Small intestine (tissue), 7 donors: ENCODE measurements around the gene PANK4. TPM values are rescaled to one million over a fixed set of nuclear protein-coding genes. Genes with fewer than 3 reads are reported as not detected.
A peak's percentile ranks its signal among the peaks of the same experiment; 100 is the strongest.

Experiments
- DNase-seq, 2 donors: peaks; one replicate each; pipeline versions ENCODE4 v3.0.0 to v3.0.0-alpha.2; 2013
- FAIRE-seq: peaks from 2 replicates; lab custom pipeline; 2012; peaks lifted over from hg19 to GRCh38; lab: Jason Lieb, UNC
- H3K27ac ChIP-seq, 3 donors: one replicate each; pipeline ENCODE4 v1.5.1; 2013; ENCODE audit warnings: low read length in 2 of 3, mild to moderate bottlenecking in 2 of 3, control low read depth in 1 of 3, inconsistent platforms in 1 of 3, low read depth in 1 of 3, moderate library complexity in 1 of 3
- H3K27me3 ChIP-seq, 3 donors: one replicate each; pipeline ENCODE4 v1.6.1; 2013; ENCODE audit warnings: low read length in 3 of 3, inconsistent platforms in 1 of 3; ENCODE audit not compliant: control insufficient read depth in 3 of 3, insufficient read depth in 3 of 3
- H3K36me3 ChIP-seq, 3 donors: one replicate each; pipeline ENCODE4 v1.6.1; 2013; ENCODE audit warnings: low read length in 3 of 3, inconsistent platforms in 1 of 3, low read depth in 1 of 3, mild to moderate bottlenecking in 1 of 3, moderate library complexity in 1 of 3; ENCODE audit not compliant: control insufficient read depth in 3 of 3, insufficient read depth in 2 of 3
- H3K4me1 ChIP-seq, 3 donors: one replicate each; pipeline ENCODE4 v1.6.1; 2013; ENCODE audit warnings: low read length in 2 of 3, inconsistent platforms in 1 of 3, low read depth in 1 of 3, mild to moderate bottlenecking in 1 of 3, moderate library complexity in 1 of 3; ENCODE audit not compliant: control insufficient read depth in 3 of 3, insufficient read depth in 2 of 3
- H3K4me3 ChIP-seq, 3 donors: one replicate each; pipeline ENCODE4 v1.5.1; 2013; ENCODE audit warnings: low read length in 3 of 3, control low read depth in 1 of 3, inconsistent platforms in 1 of 3, low read depth in 1 of 3, mild to moderate bottlenecking in 1 of 3, moderate library complexity in 1 of 3
- H3K9me3 ChIP-seq, 2 donors: one replicate each; pipeline ENCODE4 v1.6.1; 2013; ENCODE audit warnings: low read depth in 1 of 2, low read length in 1 of 2; ENCODE audit not compliant: control insufficient read depth in 2 of 2, insufficient read depth in 1 of 2
- WGBS, 3 donors: extraction: QIAGEN DNeasy Blood & Tissue Kit; methylation state at CpG; one replicate each; pipeline ENCODE4 v1.1.7; 2013; 5-methylcytosine and 5-hydroxymethylcytosine counted together
- polyA plus RNA-seq, 4 donors: library from polyadenylated mRNA; stranded (reverse) in 3 of 4; unstranded in 1 of 4; fragments of 200-250 nt in 3 of 4; fragments of 120-200 nt in 1 of 4; gene quantifications; one replicate each; pipeline versions ENCODE4 v1.2.1 to v1.2.3, GENCODE V29; 2013
- donor health status: healthy with polysubstance abuse.
- donor health status: control.
- donor health status: control.
- donor health status: Bipolar disorder and iron deficiency.
- donor health status: healthy.

Gene PANK4
- polyA plus RNA-seq, 4 donors = 14.8 to 21.7 (median 18.8) TPM

GRCh38 chr1:2495546-2495945 is 30.9 kb downstream of the PANK4 start:
- H3K4me1 ChIP-seq = peaks cover 0 to 9% (median 0%) of the 10 kb centered on the region in 3 donors
- no peak overlapping the region for H3K27ac ChIP-seq
- H3K27me3 ChIP-seq = no peaks in the 10 kb centered on the region
- no peak overlapping the region for H3K4me3 ChIP-seq
- peaks cover 0 to 3% (median 0%) of the 10 kb centered on the region in 3 donors for H3K36me3 ChIP-seq
- no peaks in the 10 kb centered on the region for H3K9me3 ChIP-seq
- WGBS, 3 donors = 83 to 92% (median 88%) methylated on average over 7 to 12 of the region's 12 CpGs
- FAIRE-seq (no peak), DNase-seq (no peak)

DNA sequence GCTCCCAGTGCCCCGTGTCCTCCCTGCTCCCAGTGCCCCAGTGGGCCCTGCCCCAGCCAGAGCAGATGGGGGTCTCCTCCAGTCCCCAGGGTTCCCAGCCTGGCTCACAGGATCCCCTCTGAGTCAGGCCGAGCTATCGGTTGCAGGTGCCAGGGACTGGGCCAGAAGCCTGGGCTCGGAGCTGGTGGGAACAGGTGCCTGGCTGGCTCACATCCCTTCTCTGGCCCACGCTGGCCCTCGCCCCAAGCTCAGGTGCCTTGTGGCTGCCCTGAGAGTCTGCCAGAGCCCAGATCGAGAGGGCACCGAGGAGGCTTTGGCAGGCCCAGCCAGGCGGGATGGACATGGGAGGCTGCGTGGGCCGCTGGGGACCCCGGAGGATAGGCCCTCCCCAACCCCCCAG is 31.4 kb downstream of the PANK4 start:
- FAIRE-seq = no peak

GRCh38 chr1:2494323-2494693 is 32.1 kb downstream of the PANK4 start:
- Histone ChIP-seq H3K27ac (no peak overlapping the region), H3K27me3 (no peaks in the 10 kb centered on the region), H3K4me1 (peaks cover 0 to 9% (median 0%) of the 10 kb centered on the region in 3 donors), H3K4me3 (no peak overlapping the region), H3K9me3 (peaks cover 0 to 1% of the 10 kb centered on the region in 2 donors), H3K36me3 (peaks cover 0 to 4% (median 0%) of the 10 kb centered on the region in 3 donors)
- DNase-seq (peak; percentile 21 to 69), FAIRE-seq (no peak)
- WGBS, 3 donors = 22 to 56% (median 29%) methylated on average over 19 of the region's 19 CpGs

More for the DNA sequence above, 31.4 kb downstream of the PANK4 start:
- H3K9me3 ChIP-seq = no peaks in the 10 kb centered on the region
- peaks cover 0 to 3% (median 0%) of the 10 kb centered on the region in 3 donors for H3K36me3 ChIP-seq
- no peaks in the 10 kb centered on the region for H3K27me3 ChIP-seq
- 80 to 92% (median 89%) methylated on average over 12 of the region's 12 CpGs for WGBS, 3 donors
- no peak overlapping the region for H3K27ac ChIP-seq
- DNase-seq = no peak
- H3K4me1 ChIP-seq = peaks cover 0 to 9% (median 0%) of the 10 kb centered on the region in 3 donors
- H3K4me3 ChIP-seq = no peak overlapping the region

DNA sequence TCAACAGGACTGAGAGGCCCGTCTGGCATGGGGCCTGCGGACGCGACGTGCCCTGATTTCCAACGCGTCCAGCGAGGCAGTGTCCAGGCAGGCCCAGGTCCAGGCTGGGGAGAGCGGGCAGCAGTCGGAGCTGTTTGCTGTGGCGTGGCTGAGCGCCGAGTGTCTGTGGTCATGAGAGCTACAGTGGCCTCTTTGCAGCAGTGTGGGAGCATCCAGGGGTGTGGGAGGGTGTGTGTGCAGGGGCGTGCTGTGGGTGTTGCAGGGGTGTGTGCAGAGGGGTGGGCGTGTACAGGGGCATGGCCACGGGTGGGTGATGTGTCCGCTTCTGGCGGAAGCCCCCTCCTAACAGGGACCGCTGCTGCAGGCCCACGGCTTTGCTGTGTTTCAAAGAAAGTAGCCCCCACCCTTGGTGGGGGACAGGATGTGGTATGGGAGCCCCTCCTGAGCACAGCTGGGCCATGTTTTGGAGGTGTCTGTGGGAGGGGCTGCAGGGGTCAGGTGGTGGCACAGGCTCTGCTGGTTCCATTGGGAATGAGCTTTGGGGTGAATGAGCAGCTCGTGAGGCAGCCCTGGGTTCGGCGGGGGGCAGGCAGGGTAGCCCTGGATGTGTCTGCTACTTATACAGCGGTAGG is 32.6 kb downstream of the PANK4 start:
- Histone ChIP-seq H3K4me1 (peaks cover 0 to 9% (median 0%) of the 10 kb centered on the region in 3 donors), H3K4me3 (no peak overlapping the region), H3K27ac (no peak overlapping the region), H3K9me3 (peaks cover 0 to 6% of the 10 kb centered on the region in 2 donors), H3K27me3 (no peaks in the 10 kb centered on the region), H3K36me3 (peaks cover 0 to 8% (median 0%) of the 10 kb centered on the region in 3 donors)
- no peak for DNase-seq
- FAIRE-seq = no peak
- WGBS, 3 donors = 50 to 59% (median 59%) methylated on average over 24 of the region's 24 CpGs

DNA sequence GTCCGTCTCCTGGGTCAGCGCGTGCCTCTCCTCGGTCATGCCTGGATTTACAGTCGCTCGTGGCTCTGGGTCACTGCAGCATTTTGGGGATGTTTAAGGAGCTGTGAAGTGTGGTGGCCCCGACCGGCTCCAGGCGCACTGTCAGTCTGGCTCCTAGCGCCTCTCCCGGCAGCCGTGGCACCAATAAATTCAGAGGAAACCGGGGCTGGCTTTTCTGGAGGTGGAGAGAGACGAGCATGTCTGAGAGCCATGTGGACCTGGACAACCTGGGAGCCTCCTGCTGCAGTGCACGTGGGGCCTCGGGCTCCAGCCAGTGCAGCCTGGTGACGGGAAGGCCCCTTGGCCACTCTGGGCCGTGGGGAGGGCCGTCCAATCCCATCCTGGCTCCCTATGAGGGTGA is 33.2 kb downstream of the PANK4 start:
- Histone ChIP-seq H3K9me3 (peaks cover 0 to 12% of the 10 kb centered on the region in 2 donors), H3K27me3 (no peaks in the 10 kb centered on the region), H3K36me3 (peaks cover 0 to 8% (median 0%) of the 10 kb centered on the region in 3 donors), H3K27ac (no peak overlapping the region), H3K4me3 (no peak overlapping the region), H3K4me1 (peaks cover 0 to 9% (median 0%) of the 10 kb centered on the region in 3 donors)
- DNase-seq (no peak), FAIRE-seq (no peak)
- 57 to 61% (median 61%) methylated on average over 19 of the region's 19 CpGs for WGBS, 3 donors

GRCh38 chr1:2492091-2492490 is 34.3 kb downstream of the PANK4 start:
- no peak for FAIRE-seq
- no peak overlapping the region for H3K4me3 ChIP-seq

DNA sequence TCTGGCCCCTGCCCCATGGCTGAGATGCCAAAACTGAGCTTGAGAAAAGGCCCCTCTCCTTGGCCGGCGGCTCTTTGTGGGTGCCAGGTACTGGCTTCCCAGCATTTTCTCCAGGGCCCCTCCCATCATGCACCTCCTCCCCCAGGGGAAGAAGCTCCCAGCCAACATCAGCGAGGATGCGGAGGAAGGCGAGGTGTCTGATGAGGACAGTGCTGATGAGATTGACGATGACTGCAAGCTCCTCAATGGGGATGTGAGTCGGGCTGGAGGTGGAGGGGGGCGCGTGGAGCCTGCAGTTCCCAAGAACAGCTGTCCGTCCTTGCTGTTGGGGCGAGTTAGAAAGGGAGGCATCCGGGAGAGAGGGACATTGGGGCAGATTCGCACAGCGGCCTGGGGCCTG is 36.8 kb downstream of the PANK4 start:
- H3K9me3 ChIP-seq = peaks cover 0 to 19% of the 10 kb centered on the region in 2 donors
- H3K4me1 ChIP-seq = peaks cover 0 to 17% (median 0%) of the 10 kb centered on the region in 3 donors
- no peak for FAIRE-seq
- no peak for DNase-seq
- H3K27ac ChIP-seq = no peak overlapping the region
- H3K4me3 ChIP-seq = no peak overlapping the region
- H3K27me3 ChIP-seq = no peaks in the 10 kb centered on the region
- peaks cover 0 to 13% (median 0%) of the 10 kb centered on the region in 3 donors for H3K36me3 ChIP-seq
- 89 to 96% (median 93%) methylated on average over 14 of the region's 14 CpGs for WGBS, 3 donors

More at GRCh38 chr1:2492091-2492490, 34.3 kb downstream of the PANK4 start:
- peaks cover 0 to 19% of the 10 kb centered on the region in 2 donors for H3K9me3 ChIP-seq
- DNase-seq = no peak
- H3K27me3 ChIP-seq = no peaks in the 10 kb centered on the region
- 45 to 65% (median 59%) methylated on average over 13 of the region's 13 CpGs for WGBS, 3 donors
- peaks cover 0 to 10% (median 0%) of the 10 kb centered on the region in 3 donors for H3K36me3 ChIP-seq
- peaks cover 0 to 9% (median 0%) of the 10 kb centered on the region in 3 donors for H3K4me1 ChIP-seq
- no peak overlapping the region for H3K27ac ChIP-seq

GRCh38 chr1:2488688-2489087 is 37.7 kb downstream of the PANK4 start:
- H3K4me1 ChIP-seq = peaks cover 0 to 11% (median 0%) of the 10 kb centered on the region in 3 donors
- 83 to 93% (median 85%) methylated on average over 2 of the region's 2 CpGs for WGBS, 3 donors
- peaks cover 0 to 13% (median 0%) of the 10 kb centered on the region in 3 donors for H3K36me3 ChIP-seq
- peaks cover 0 to 19% of the 10 kb centered on the region in 2 donors for H3K9me3 ChIP-seq
- no peak overlapping the region for H3K27ac ChIP-seq
- no peaks in the 10 kb centered on the region for H3K27me3 ChIP-seq
- H3K4me3 ChIP-seq = no peak overlapping the region
- no peak for FAIRE-seq
- no peak for DNase-seq
